ENCODE results near the gene GAS7.

GAS7 gene

DNA sequence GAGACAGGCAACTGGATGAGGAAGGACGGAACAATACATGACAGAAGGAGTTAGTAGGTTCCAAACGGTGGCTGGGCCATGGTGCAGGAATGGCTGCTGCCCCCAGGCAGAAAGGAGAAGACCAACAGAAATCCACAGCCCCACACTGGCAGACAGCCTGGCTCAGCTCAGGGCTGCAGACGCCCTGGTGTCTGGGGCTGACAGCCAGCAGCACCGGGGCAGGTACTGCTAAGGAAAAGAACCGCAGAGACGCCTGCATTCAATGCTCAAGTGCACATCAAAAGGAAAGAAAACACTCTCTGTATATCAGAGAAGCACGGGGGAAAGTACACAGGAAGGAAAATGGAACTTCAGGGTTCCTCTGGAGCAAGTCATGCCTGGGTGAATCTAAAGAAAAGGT lies 53.4 kb downstream of the GAS7 start:
- no peak overlapping the region for H3K27ac Mint-ChIP-seq
- H3K4me3 Mint-ChIP-seq = no peak overlapping the region

GRCh38 chr17:10144456-10144855 lies 54.0 kb downstream of the GAS7 start:
- Mint-ChIP-seq H3K27me3 (peaks cover 3% of the 10 kb centered on the region), H3K9me3 (peaks cover 2% of the 10 kb centered on the region), H3K27ac (no peak overlapping the region), H3K4me1 (ENCODE audit: low read depth) (peaks cover 12% of the 10 kb centered on the region), H3K36me3 (ENCODE audit: low read depth) (no peaks in the 10 kb centered on the region), H3K4me3 (no peak overlapping the region)
- DNase-seq = no peak

More for the DNA sequence above, 53.4 kb downstream of the GAS7 start:
- Mint-ChIP-seq H3K9me3 (peaks cover 4% of the 10 kb centered on the region), H3K4me1 (ENCODE audit: low read depth) (peaks cover 16% of the 10 kb centered on the region), H3K27me3 (peaks cover 3% of the 10 kb centered on the region), H3K36me3 (ENCODE audit: low read depth) (no peaks in the 10 kb centered on the region)
- no peak for DNase-seq

GRCh38 chr17:10141436-10141835 lies 57.0 kb downstream of the GAS7 start:
- H3K4me1 Mint-ChIP-seq (ENCODE audit: low read depth) = peaks cover 8% of the 10 kb centered on the region
- no peak for DNase-seq
- no peaks in the 10 kb centered on the region for H3K27me3 Mint-ChIP-seq
- H3K4me3 Mint-ChIP-seq = no peak overlapping the region
- H3K36me3 Mint-ChIP-seq (ENCODE audit: low read depth) = no peaks in the 10 kb centered on the region
- H3K9me3 Mint-ChIP-seq = no peaks in the 10 kb centered on the region
- H3K27ac Mint-ChIP-seq = no peak overlapping the region

- peaks cover 14% of the 10 kb centered on the region for H3K4me1 Mint-ChIP-seq (ENCODE audit: low read depth)
- no peak for DNase-seq
- no peaks in the 10 kb centered on the region for H3K36me3 Mint-ChIP-seq (ENCODE audit: low read depth)
- no peak overlapping the region for H3K4me3 Mint-ChIP-seq
- H3K9me3 Mint-ChIP-seq = no peaks in the 10 kb centered on the region
- H3K27ac Mint-ChIP-seq = no peak overlapping the region
- no peaks in the 10 kb centered on the region for H3K27me3 Mint-ChIP-seq
Observed at GRCh38 chr17:10139577-10139976, 58.8 kb downstream of the GAS7 start.

DNA sequence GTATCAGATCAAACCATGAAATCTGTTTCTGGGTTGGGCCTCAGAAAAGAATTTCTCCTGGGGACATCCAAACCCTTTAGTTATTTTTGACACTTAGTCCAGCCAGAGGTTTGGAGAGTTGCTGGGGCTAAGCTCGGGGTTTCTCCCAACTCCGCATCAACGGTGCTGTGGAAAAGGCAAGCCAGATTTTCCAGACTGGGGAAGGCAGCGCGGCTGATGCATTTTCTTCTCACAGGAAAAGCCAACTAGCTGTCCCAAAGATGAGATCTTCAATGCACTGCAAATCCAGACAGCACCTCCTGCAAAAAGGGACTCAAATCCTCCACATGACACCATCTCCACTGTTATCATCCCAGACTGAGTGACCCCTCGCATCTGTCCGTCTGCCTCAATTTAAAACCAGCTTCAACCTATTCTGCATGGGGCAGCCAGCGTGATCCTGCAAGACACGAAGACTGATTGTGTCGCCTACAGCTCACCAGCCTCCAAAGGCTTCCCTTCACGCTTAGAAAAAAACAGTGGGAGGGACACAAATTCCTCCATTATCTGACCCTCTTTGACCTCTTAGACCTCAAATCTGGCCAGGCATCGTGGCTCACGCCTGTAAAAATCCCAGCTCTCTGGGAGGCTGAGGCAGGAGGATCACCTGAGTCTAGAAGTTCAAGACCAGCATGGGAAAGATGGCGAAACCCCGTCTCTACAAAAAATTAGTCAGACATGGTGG lies 62.0 kb downstream of the GAS7 start:
- Mint-ChIP-seq H3K4me1 (ENCODE audit: low read depth) (peaks cover 14% of the 10 kb centered on the region), H3K27ac (no peak overlapping the region), H3K4me3 (no peak overlapping the region), H3K9me3 (no peaks in the 10 kb centered on the region), H3K36me3 (ENCODE audit: low read depth) (no peaks in the 10 kb centered on the region), H3K27me3 (no peaks in the 10 kb centered on the region)
- DNase-seq = no peak

DNA sequence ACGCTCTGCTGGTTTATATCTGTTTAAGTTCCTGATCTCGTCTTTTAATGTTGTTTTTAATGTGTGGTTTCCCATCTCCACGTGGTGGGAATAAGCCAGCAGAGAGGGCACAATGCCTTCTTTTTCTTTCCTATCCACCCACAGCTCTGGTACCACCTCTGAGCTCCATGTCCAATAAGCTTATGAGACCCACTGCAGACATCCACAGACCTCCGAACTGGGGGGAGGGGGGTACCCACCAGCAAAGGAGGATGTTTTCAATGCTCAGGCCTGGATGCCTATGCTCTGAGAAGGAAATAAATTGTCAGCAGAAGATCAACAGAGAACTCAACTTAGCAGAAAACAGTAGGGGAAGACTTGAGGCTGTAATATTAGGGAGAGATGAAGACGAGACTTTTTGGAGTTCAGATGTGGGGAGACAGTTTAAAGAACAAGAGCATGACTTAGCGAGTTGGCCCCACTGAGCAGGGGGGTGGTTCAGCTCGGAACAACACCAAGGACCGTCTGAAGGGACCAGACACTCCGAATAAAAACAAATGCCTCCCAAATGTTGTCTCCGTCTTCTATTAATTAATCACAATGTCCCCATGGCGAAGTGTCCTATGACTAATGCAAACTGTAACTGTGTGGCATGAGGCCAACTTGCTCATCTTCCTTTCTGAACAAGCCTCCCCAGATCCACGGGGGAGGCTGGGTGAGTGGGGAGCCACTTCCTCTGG lies 62.7 kb downstream of the GAS7 start:
- Mint-ChIP-seq H3K27me3 (no peaks in the 10 kb centered on the region), H3K4me3 (no peak overlapping the region), H3K36me3 (ENCODE audit: low read depth) (no peaks in the 10 kb centered on the region), H3K27ac (no peak overlapping the region), H3K9me3 (no peaks in the 10 kb centered on the region), H3K4me1 (ENCODE audit: low read depth) (peaks cover 14% of the 10 kb centered on the region)
- DNase-seq = no peak

DNA sequence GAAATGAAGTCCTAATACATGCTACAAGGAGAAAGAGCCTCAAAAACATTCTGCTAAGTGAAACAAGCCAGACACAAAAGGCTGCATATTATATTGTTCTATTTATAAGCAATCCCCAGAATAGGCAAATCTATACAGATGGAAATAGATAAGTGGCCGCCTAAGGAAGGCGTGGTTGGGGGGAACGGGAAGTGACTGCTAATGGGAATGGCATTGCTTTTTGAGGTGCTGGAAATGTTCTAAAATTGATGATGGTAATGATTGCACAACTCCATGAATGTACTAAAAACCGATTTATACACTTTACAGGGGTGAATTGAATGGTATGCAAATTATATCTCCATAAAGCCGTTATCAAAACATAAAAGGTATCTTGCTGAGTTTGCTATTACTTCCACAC lies 67.7 kb downstream of the GAS7 start:
- no peaks in the 10 kb centered on the region for H3K36me3 Mint-ChIP-seq (ENCODE audit: low read depth)
- no peak overlapping the region for H3K4me3 Mint-ChIP-seq
- H3K9me3 Mint-ChIP-seq = no peaks in the 10 kb centered on the region
- no peak for DNase-seq
- peaks cover 23% of the 10 kb centered on the region for H3K4me1 Mint-ChIP-seq (ENCODE audit: low read depth)
- H3K27ac Mint-ChIP-seq = no peak overlapping the region
- H3K27me3 Mint-ChIP-seq = no peaks in the 10 kb centered on the region

DNA sequence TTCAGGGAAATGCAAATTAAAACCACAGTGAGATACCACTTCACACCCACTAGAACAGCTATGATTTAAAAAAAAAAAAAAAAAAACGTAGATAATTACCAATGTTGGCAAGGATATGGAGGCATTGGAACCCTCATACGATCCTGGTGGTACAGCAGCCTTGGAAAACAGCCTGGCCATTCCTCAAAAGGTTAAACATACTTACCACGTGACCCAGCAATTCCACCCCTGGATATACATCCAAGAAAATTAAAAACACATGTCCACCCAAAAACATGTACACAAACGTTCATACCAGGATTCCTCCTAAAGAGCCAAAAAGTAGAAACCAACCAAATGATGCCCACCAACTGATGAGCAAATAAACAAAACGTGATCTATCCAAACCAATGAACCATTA lies 68.1 kb downstream of the GAS7 start:
- DNase-seq = no peak
- no peaks in the 10 kb centered on the region for H3K9me3 Mint-ChIP-seq
- H3K27me3 Mint-ChIP-seq = no peaks in the 10 kb centered on the region
- H3K4me1 Mint-ChIP-seq (ENCODE audit: low read depth) = peaks cover 18% of the 10 kb centered on the region
- no peak overlapping the region for H3K27ac Mint-ChIP-seq
- no peaks in the 10 kb centered on the region for H3K36me3 Mint-ChIP-seq (ENCODE audit: low read depth)
- H3K4me3 Mint-ChIP-seq = no peak overlapping the region

GRCh38 chr17:10127819-10128425 lies 70.5 kb downstream of the GAS7 start:
- Mint-ChIP-seq H3K4me1 (ENCODE audit: low read depth) (peaks cover 17% of the 10 kb centered on the region), H3K4me3 (no peak overlapping the region), H3K9me3 (no peaks in the 10 kb centered on the region), H3K27ac (no peak overlapping the region), H3K36me3 (ENCODE audit: low read depth) (no peaks in the 10 kb centered on the region), H3K27me3 (no peaks in the 10 kb centered on the region)
- no peak for DNase-seq

- Mint-ChIP-seq H3K9me3 (no peaks in the 10 kb centered on the region), H3K4me3 (no peak overlapping the region), H3K36me3 (ENCODE audit: low read depth) (no peaks in the 10 kb centered on the region), H3K4me1 (ENCODE audit: low read depth) (peaks cover 24% of the 10 kb centered on the region), H3K27me3 (no peaks in the 10 kb centered on the region), H3K27ac (no peak overlapping the region)
- DNase-seq = no peak
Observed at GRCh38 chr17:10126616-10127501, 71.5 kb downstream of the GAS7 start.

DNA sequence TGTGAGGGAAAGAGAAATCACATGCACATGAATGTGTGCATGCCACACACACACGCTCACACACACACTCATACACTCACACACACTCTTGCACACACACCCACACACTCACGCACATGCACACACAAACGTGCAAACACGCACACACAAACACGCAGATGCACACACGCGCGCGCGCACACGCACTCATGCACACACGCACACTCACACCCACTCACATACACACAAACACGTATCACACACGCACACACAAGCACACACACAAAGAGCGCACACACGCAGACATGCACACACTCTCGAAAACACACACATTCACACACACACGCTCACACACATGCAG lies 72.2 kb downstream of the GAS7 start:
- no peak for DNase-seq
- Mint-ChIP-seq H3K27me3 (no peaks in the 10 kb centered on the region), H3K27ac (no peak overlapping the region), H3K9me3 (no peaks in the 10 kb centered on the region), H3K4me1 (ENCODE audit: low read depth) (peaks cover 30% of the 10 kb centered on the region), H3K36me3 (ENCODE audit: low read depth) (no peaks in the 10 kb centered on the region), H3K4me3 (no peak overlapping the region)

- no peak for DNase-seq
- Mint-ChIP-seq H3K27me3 (no peaks in the 10 kb centered on the region), H3K36me3 (ENCODE audit: low read depth) (no peaks in the 10 kb centered on the region), H3K9me3 (no peaks in the 10 kb centered on the region), H3K4me1 (ENCODE audit: low read depth) (peaks cover 33% of the 10 kb centered on the region), H3K27ac (no peak overlapping the region), H3K4me3 (no peak overlapping the region)
Observed at GRCh38 chr17:10125531-10126275, 72.7 kb downstream of the GAS7 start.

GRCh38 chr17:10123093-10123492 lies 75.3 kb downstream of the GAS7 start:
- no peaks in the 10 kb centered on the region for H3K36me3 Mint-ChIP-seq (ENCODE audit: low read depth)
- H3K9me3 Mint-ChIP-seq = no peaks in the 10 kb centered on the region
- no peak for DNase-seq
- no peak overlapping the region for H3K27ac Mint-ChIP-seq
- H3K27me3 Mint-ChIP-seq = no peaks in the 10 kb centered on the region
- H3K4me1 Mint-ChIP-seq (ENCODE audit: low read depth) = peaks cover 50% of the 10 kb centered on the region
- H3K4me3 Mint-ChIP-seq = no peak overlapping the region

All from activated T-cell treated with anti-CD3 and anti-CD28 coated beads, Interleukin-2, amount 50 U/mL, for 24 hours (primary cell).